Renal cortex interstitium (tissue), 11 donors: ENCODE data around the gene CFAP58. TPM values are rescaled to one million over a fixed set of nuclear protein-coding genes. Genes with fewer than 3 reads are reported as not detected.
A peak's percentile ranks its signal among the peaks of the same experiment; 100 is the strongest.

Experiments
- DNase-seq, 11 donors: peaks; one replicate each; pipeline ENCODE4 v3.0.0-alpha.2; 2013; ENCODE audit warnings: low read depth in 9 of 11, low spot score in 4 of 11; ENCODE audit errors: extremely low read depth in 1 of 11
- polyA plus RNA-seq, 3 donors: library from polyadenylated mRNA; unstranded; fragments of 120-200 nt; gene quantifications; one replicate each; pipeline ENCODE4 v1.2.1, GENCODE V29; 2013; ENCODE audit not compliant: insufficient read length in 3 of 3

CFAP58 gene
- polyA plus RNA-seq, 3 donors, result 0.33 to 0.51 (median 0.47) TPM

- no peak for DNase-seq
These were observed 62.0 kb downstream of the CFAP58 start for GRCh38 chr10:104415526-104416165.

GRCh38 chr10:104416851-104417250, 63.2 kb downstream of the CFAP58 start:
- DNase-seq, result no peak

- DNase-seq, result no peak
These were observed 64.1 kb downstream of the CFAP58 start for GRCh38 chr10:104417637-104418292.

- DNase-seq, result no peak
These were observed 71.1 kb downstream of the CFAP58 start for GRCh38 chr10:104424719-104425118.

- DNase-seq, result no peak
These were observed 74.4 kb downstream of the CFAP58 start for GRCh38 chr10:104427989-104428388.

GRCh38 chr10:104429846-104430245, 76.2 kb downstream of the CFAP58 start:
- no peak for DNase-seq

GRCh38 chr10:104430360-104430759, 76.7 kb downstream of the CFAP58 start:
- no peak for DNase-seq

GRCh38 chr10:104433669-104434068, 80.0 kb downstream of the CFAP58 start:
- no peak for DNase-seq

GRCh38 chr10:104434601-104435000, 81.0 kb downstream of the CFAP58 start:
- no peak for DNase-seq

GRCh38 chr10:104435822-104436221, 82.2 kb downstream of the CFAP58 start:
- DNase-seq, result no peak

GRCh38 chr10:104437226-104437625, 83.6 kb downstream of the CFAP58 start:
- DNase-seq, result no peak

- DNase-seq, result no peak
These were observed 86.6 kb downstream of the CFAP58 start for GRCh38 chr10:104440221-104440620.

GRCh38 chr10:104441329-104442000, 87.8 kb downstream of the CFAP58 start:
- DNase-seq, result peak in 1 of 11 donors; percentile 20

GRCh38 chr10:104445359-104445758, 91.7 kb downstream of the CFAP58 start:
- no peak for DNase-seq

- DNase-seq, result no peak
These were observed 92.5 kb downstream of the CFAP58 start for GRCh38 chr10:104446151-104446550.

GRCh38 chr10:104447331-104447730, 93.7 kb downstream of the CFAP58 start:
- DNase-seq, result no peak

GRCh38 chr10:104447906-104448305, 94.3 kb downstream of the CFAP58 start:
- no peak for DNase-seq

- no peak for DNase-seq
These were observed 95.8 kb downstream of the CFAP58 start for GRCh38 chr10:104449391-104449790.

GRCh38 chr10:104450490-104450889, 96.9 kb downstream of the CFAP58 start:
- DNase-seq, result no peak

- no peak for DNase-seq
These were observed 97.3 kb downstream of the CFAP58 start for GRCh38 chr10:104450954-104451353.
